ENCODE results near the gene GARIN5B. TPM values are rescaled to one million over a fixed set of nuclear protein-coding genes. Genes with fewer than 3 reads are reported as not detected.

GARIN5B gene
- total and polyA plus RNA-seq, 2 of the 13 experiments (the other 11 are each of a cell fraction or from before 2014, with no cell fraction given): not detected

- TF ChIP-seq ZNF646 (CRISPR knock-in tag; IDR thresholded peaks at IDR 0.05): no peak
- TF ChIP-seq MLLT10 (CRISPR knock-in tag; IDR thresholded peaks at IDR 0.05): no peak
- TF ChIP-seq MAFG (CRISPR knock-in tag; IDR thresholded peaks at IDR 0.05): no peak
- TF ChIP-seq SAP130 (CRISPR knock-in tag; IDR thresholded peaks at IDR 0.05; ENCODE audit: low read depth): peak; percentile 96
- TF ChIP-seq KMT2A (CRISPR knock-in tag; IDR thresholded peaks at IDR 0.05): peak; percentile 93
- TF ChIP-seq ZNF331 (CRISPR knock-in tag; IDR thresholded peaks at IDR 0.05): peak; percentile 85; the same call in 1 of the 2 replicates
- no peak for TF ChIP-seq NFYB (CRISPR knock-in tag; IDR thresholded peaks at IDR 0.05)
- TF ChIP-seq CEBPZ (IDR thresholded peaks at IDR 0.05; ENCODE audit: low read length): no peak
- TF ChIP-seq ZXDC (CRISPR knock-in tag; IDR thresholded peaks at IDR 0.05): no peak; the same call in 1 of the 2 replicates
- TF ChIP-seq CEBPB (IDR thresholded peaks at IDR 0.05; ENCODE audit: borderline replicate concordance, low read depth, low read length): no peak
- TF ChIP-seq ZNF510 (CRISPR knock-in tag; IDR thresholded peaks at IDR 0.05; ENCODE audit: low read depth): 0 out of 2 replicates have a peak, but pooled peaks have one; percentile 57
- TF ChIP-seq STAT6 (CRISPR knock-in tag; IDR thresholded peaks at IDR 0.05; ENCODE audit: borderline replicate concordance): 0 out of 2 replicates have a peak, but pooled peaks have one; percentile 46
Observed at GRCh38 chr19:55385724-55386492, 22.8 kb upstream of the GARIN5B start, which contains the start of gene RPL28 (continued).
